ENCODE data around the gene JARID2. TPM values are rescaled to one million over a fixed set of nuclear protein-coding genes. Genes with fewer than 3 reads are reported as not detected.

The JARID2 gene
- polyA plus RNA-seq, 1 donor from 2014 or later: 25.5 TPM

- no peak for TF ChIP-seq REST (IDR thresholded peaks at IDR 0.05; ENCODE audit: borderline replicate concordance)
- TF ChIP-seq RAD21 (conservative IDR thresholded peaks at IDR 0.05): no peak
- no peak for TF ChIP-seq MXI1 (conservative IDR thresholded peaks at IDR 0.05; ENCODE audit: poor library complexity, severe bottlenecking)
- TF ChIP-seq CTCF (IDR thresholded peaks at IDR 0.05; ENCODE audit: poor library complexity, severe bottlenecking): no peak
- TF ChIP-seq POLR2AphosphoS5 (IDR thresholded peaks at IDR 0.05): no peak
- TF ChIP-seq EZH2 (IDR thresholded peaks at IDR 0.05; ENCODE audit: borderline replicate concordance, insufficient read depth, low read length, poor library complexity, severe bottlenecking): no peak
- no peak for TF ChIP-seq SMC3 (conservative IDR thresholded peaks at IDR 0.05; ENCODE audit: poor library complexity)
- TF ChIP-seq TAF1 (IDR thresholded peaks at IDR 0.05; ENCODE audit: low read depth): no peak
- TF ChIP-seq EP300 (conservative IDR thresholded peaks at IDR 0.05; ENCODE audit: poor library complexity, severe bottlenecking): no peak
- Histone ChIP-seq H3K9me3 (ENCODE audit: low read length) (no peaks in the 10 kb centered on the region), H3K4me3 (ENCODE audit: low read length) (no peak overlapping the region), H3K9ac (ENCODE audit: low read length) (no peak overlapping the region), H3K4me2 (ENCODE audit: low read length) (no peak overlapping the region), H3K9me2 (ENCODE audit: insufficient read depth, low read length) (no peaks in the 10 kb centered on the region), H3K36me3 (ENCODE audit: insufficient read depth, low read length) (peaks cover 11% of the 10 kb centered on the region), H2AFZ (ENCODE audit: low read depth, low read length) (no peak overlapping the region), H3K27ac (ENCODE audit: low read length) (no peak overlapping the region), H4K20me1 (ENCODE audit: insufficient read depth) (no peaks in the 10 kb centered on the region), H3K79me2 (replicated peaks; ENCODE audit: insufficient read depth, low read length) (no peaks in the 10 kb centered on the region), H3K27me3 (ENCODE audit: insufficient read depth, low read depth, low read length) (no peaks in the 10 kb centered on the region), H3F3A (ENCODE audit: insufficient read depth, low read length, poor library complexity, severe bottlenecking) (no peaks in the 10 kb centered on the region)
Observed at GRCh38 chr6:15508441-15508871, 262.6 kb downstream of the JARID2 start.

GRCh38 chr6:15508931-15509330, 263.1 kb downstream of the JARID2 start:
- Histone ChIP-seq H3K9me2 (ENCODE audit: insufficient read depth, low read length) (no peaks in the 10 kb centered on the region), H3K27ac (ENCODE audit: low read length) (no peak overlapping the region), H3K4me3 (ENCODE audit: low read length) (no peak overlapping the region), H3F3A (ENCODE audit: insufficient read depth, low read length, poor library complexity, severe bottlenecking) (no peaks in the 10 kb centered on the region), H4K20me1 (ENCODE audit: insufficient read depth) (no peaks in the 10 kb centered on the region), H3K9me3 (ENCODE audit: low read length) (no peaks in the 10 kb centered on the region), H3K36me3 (ENCODE audit: insufficient read depth, low read length) (peaks cover 11% of the 10 kb centered on the region), H3K9ac (ENCODE audit: low read length) (no peak overlapping the region), H3K4me2 (ENCODE audit: low read length) (no peak overlapping the region), H2AFZ (ENCODE audit: low read depth, low read length) (no peak overlapping the region), H3K79me2 (replicated peaks; ENCODE audit: insufficient read depth, low read length) (no peaks in the 10 kb centered on the region), H3K27me3 (ENCODE audit: insufficient read depth, low read depth, low read length) (no peaks in the 10 kb centered on the region)
- TF ChIP-seq REST (IDR thresholded peaks at IDR 0.05; ENCODE audit: borderline replicate concordance) (no peak), RAD21 (conservative IDR thresholded peaks at IDR 0.05) (no peak), MXI1 (conservative IDR thresholded peaks at IDR 0.05; ENCODE audit: poor library complexity, severe bottlenecking) (no peak), TAF1 (IDR thresholded peaks at IDR 0.05; ENCODE audit: low read depth) (no peak), EP300 (conservative IDR thresholded peaks at IDR 0.05; ENCODE audit: poor library complexity, severe bottlenecking) (no peak), SMC3 (conservative IDR thresholded peaks at IDR 0.05; ENCODE audit: poor library complexity) (no peak), POLR2AphosphoS5 (IDR thresholded peaks at IDR 0.05) (no peak), EZH2 (IDR thresholded peaks at IDR 0.05; ENCODE audit: borderline replicate concordance, insufficient read depth, low read length, poor library complexity, severe bottlenecking) (no peak), CTCF (IDR thresholded peaks at IDR 0.05; ENCODE audit: poor library complexity, severe bottlenecking) (no peak)
